Measurements from ENCODE around the gene EPB41L1.

DNA sequence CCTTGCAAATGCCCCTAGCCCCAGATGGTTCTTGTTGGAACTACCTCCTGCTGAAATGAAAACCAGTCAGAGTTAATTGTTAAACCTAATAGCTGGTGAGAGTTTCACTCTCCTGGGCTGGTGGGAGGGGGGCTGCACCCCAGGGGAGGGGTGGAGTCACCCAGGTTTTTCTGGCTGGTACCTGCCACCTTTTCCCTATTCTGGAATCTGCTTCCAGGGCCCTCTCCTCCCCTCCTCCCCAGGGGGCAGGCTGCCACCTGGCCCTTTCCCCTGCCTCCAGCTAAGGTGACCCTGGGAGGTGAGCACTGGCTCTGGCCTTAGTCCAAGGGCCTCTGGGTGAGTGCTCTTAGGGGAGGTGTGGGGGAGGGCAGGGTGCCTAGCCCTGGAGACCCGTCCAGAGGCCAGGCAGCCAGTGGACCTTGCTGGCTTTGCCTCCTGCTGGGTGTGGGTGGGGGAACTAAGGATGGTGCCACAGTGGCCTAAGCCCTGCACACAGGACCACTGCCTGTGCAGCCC lies 48.8 kb upstream of the EPB41L1 start:
- TF ChIP-seq EZH2 (IDR thresholded peaks at IDR 0.05; ENCODE audit: insufficient read depth, poor library complexity, severe bottlenecking) (no peak), EZH2phosphoT487 (IDR thresholded peaks at IDR 0.05; ENCODE audit: insufficient read depth, low read depth) (no peak)
